NCI-H187 (cell line): ENCODE data around the gene ELOVL2.

Source experiments
- DNase-seq, 2 experiments: peaks; one replicate each; lab custom pipeline; 2025; lab: John Stamatoyannopoulos, UW

Gene ELOVL2

GRCh38 chr6:10979603-10980002 lies 64.5 kb downstream of the ELOVL2 start:
- DNase-seq, result no peak

GRCh38 chr6:10977231-10977968 lies 66.7 kb downstream of the ELOVL2 start:
- DNase-seq, result no peak

DNA sequence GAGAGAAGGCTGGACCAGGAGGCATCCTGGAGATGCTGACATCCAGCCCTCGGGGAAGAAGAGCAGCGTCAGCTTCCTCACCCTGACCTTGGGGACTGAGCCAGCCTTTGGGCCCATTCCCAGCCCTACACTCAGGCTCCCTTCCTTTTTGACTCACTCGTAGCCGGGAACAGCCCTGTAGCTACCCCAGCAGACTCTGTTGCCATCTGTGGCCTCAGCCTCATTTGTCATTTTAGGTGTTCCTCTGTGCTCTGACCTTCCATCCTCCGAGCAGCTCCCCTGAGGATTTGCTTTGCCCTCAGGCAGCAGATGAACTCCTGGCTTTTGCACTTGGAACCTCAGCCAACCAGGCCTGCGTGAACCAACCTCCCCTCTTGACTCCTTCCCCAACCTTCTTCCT lies 67.5 kb downstream of the ELOVL2 start:
- DNase-seq, result no peak

DNA sequence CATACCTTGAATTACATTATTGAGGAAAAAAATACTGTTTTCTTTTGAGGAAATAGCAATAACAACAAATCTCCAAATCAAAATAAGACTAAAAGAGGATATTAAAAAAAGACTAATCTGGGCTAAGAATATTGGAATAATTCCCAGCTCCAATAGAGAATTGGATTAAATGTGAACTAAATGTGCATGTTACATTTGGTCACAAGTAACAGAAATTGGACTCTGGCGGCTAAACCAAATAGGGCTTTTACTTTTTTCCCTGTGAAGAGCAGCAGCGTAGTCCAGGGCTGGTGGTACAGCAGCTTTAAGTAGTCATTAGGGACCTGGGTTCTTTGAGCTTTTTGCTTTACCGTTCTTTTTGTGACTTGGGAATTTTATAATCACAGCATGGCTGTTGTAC lies 71.9 kb downstream of the ELOVL2 start:
- DNase-seq, result no peak

GRCh38 chr6:10970731-10971130 lies 73.4 kb downstream of the ELOVL2 start:
- no peak for DNase-seq

GRCh38 chr6:10968776-10969175 lies 75.3 kb downstream of the ELOVL2 start:
- DNase-seq, result no peak

DNA sequence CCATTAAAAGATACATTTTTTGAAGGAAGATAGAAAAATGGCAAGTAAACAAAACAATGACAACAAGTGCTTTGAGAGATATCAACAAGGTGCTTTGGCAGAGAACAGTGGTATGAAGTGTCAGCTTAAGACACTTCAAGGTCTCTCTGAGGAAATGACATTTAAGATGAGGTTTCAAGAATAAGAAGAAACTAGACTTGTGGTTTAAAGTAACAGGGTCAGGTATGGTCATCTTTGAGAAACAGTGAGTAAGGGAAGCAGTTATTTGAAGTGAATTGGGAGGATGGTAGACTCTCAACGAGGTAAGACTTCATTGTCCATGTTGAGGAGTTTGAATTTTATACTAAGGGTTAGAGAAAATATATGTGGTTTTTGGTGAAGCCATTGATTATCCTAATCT lies 79.4 kb downstream of the ELOVL2 start:
- no peak for DNase-seq

- DNase-seq, result no peak
These were observed 81.0 kb downstream of the ELOVL2 start for GRCh38 chr6:10963113-10963512.

- DNase-seq, result no peak
These were observed 81.4 kb downstream of the ELOVL2 start for GRCh38 chr6:10962673-10963072.

GRCh38 chr6:10961837-10962236 lies 82.3 kb downstream of the ELOVL2 start:
- no peak for DNase-seq

DNA sequence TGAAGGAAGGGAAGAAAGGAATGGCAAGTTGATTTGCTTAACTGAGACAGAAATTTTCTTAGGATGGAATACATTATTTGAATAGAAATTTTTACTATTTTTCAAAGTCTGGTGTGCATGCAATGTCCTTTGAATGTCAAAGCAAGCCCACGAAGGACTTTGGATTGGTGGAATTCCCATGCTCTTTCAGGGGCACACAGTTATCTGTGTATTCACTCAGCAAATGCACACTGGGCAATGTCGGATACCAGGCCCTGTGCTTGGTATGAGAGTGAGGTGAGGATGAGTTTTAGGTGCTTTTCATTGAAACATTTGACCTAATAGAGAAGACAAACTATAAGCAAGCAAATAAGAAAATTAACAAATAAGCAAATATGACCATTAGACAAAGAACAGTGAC lies 83.9 kb downstream of the ELOVL2 start:
- DNase-seq, result no peak

- no peak for DNase-seq
These were observed 86.7 kb downstream of the ELOVL2 start for GRCh38 chr6:10957414-10957886.

- DNase-seq, result no peak
These were observed 87.3 kb downstream of the ELOVL2 start for GRCh38 chr6:10956776-10957175.

DNA sequence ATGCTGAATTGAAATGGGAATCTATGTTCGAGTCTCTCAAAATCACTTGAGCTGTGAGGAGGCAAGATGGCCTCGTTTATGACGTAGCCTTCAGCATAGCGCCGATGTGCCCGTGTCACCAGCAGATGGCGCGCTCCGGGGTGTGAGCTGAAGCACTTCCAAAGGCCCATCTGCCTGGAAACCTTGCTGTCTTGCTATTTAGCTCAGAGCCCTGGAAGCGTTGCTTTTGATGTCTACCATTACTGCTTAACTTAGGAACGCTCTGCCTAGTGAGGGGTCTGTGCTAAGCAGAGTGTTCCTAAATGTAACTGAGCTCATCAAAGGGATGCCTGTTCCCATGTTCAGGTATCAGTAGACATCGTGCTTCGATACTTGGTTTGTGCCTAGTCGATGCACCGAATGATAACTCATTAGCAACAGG lies 89.5 kb downstream of the ELOVL2 start:
- DNase-seq, result peak; percentile 39 to 40

GRCh38 chr6:10951675-10952282 lies 92.3 kb downstream of the ELOVL2 start:
- no peak for DNase-seq

DNA sequence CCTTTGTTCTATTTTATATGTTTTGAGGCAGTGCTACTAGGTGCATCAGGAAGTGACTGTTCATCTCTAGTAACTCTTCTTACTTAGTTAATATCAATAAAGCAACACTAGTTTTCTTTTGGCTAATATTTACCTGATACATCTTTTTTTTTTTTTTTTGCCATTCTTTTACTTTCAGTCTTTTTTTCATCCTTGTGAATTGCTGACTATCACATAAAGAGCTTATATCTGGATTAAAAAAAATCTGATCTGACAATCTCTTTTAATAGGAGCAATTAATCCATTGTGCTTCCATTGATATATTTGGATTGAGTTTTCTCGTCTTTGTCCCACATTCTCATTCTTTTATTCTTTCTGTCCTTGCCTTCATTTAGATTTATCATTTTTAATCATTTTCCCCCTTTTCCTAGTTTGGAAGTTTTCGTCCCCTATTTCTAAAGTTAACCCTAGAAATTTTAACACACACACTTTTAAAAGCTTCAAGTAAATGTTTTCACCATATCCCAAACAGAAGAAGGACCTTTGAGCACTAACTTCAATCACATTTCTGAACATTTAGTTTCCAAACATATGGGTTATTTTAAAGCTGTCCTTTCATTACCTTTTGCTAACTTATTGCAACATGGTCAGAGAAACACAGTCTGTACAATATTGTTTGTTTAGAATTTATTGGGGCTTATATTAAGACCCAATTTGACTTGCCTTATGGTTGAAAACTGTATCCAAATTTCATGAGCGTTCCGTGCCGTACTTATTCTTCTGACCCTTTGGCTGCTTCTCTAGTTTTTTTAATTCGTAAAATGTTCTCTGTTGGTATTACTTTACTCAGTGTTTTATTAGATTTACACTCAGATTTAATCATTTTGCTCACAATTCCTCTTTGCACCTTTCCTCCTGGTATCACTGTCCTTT lies 94.3 kb downstream of the ELOVL2 start:
- no peak for DNase-seq

DNA sequence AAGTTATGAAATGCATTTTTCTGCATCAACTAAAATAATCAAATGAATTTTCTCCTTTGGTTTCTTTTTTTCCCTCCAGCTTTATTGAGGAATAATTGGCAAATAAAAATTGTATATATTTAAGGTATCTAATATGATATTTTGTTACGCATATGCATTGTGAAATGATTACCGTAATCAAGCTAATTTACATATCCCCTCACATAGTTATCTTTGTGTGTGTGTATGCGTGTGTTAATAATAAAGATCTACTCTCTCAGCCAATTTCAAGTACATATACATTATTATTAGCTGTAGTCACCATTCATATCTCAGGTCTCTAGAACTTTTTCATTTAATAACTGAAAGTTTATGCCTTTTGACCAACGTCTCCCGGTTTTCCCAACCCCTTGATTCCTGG lies 96.1 kb downstream of the ELOVL2 start:
- no peak for DNase-seq

DNA sequence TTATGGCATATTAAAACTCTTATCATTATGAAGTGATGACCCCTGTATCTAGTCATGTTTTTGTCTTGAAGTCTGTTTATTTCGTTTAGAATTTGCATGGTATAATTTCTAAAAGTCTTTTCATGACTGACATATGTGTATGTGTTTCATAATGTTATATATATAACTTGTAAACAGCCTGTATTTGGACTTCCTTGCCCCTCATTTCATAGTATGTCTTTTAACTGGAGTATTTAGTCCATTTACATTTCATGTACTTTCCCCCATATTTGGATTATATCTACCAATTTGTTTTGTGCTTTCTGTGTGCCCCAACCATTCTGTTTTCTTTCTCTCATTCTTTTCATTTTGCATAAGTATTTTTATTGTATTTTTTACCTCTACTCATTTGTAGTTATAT lies 98.3 kb downstream of the ELOVL2 start:
- DNase-seq, result no peak

GRCh38 chr6:10939840-10940239 lies 104.3 kb downstream of the ELOVL2 start:
- no peak for DNase-seq

GRCh38 chr6:10933126-10933525 lies 111.0 kb downstream of the ELOVL2 start:
- DNase-seq, result no peak
